MM.1S (cell line): ENCODE data around the gene BROX.

Experiments
- CTCF ChIP-seq: fragments of 300-600 bp; sonication (generic); IDR thresholded peaks from 2 replicates; pipeline ENCODE4 v1.5.1; 2016; ENCODE audit warnings: antibody characterized with exemption, low read length, mixed read lengths
- EZH2 ChIP-seq: fragments of 300-600 bp; sonication (generic); optimal IDR thresholded peaks from 2 replicates; pipeline ENCODE3; 2017; ENCODE audit warnings: low read depth, mild to moderate bottlenecking, antibody characterized with exemption, low read length, mixed read lengths

GRCh38 chr1:222777463-222777862, 65.1 kb downstream of the BROX start:
- TF ChIP-seq CTCF (no peak), EZH2 (no peak)
